CD4-positive, alpha-beta T cell treated with Interleukin-15 for 1 hour (primary cell): ENCODE results near the gene GMFB.
"Not testable (repeated sequence)": the region's sequence is repeated elsewhere in the genome, so short reads cannot be mapped to it uniquely, and the experiment has no call there.

Source experiments
- DNase-seq: peaks from one replicate; pipeline ENCODE4 v3.0.0-alpha.2; 2020

Gene GMFB

GRCh38 chr14:54490445-54491175 is 1.8 kb upstream of the GMFB start:
- no peak for DNase-seq

- DNase-seq, result no peak
Measured at GRCh38 chr14:54489731-54490444, 1.1 kb upstream of the GMFB start.

GRCh38 chr14:54489318-54489683 is 521 bp upstream of the GMFB start:
- DNase-seq, result no peak

- DNase-seq, result no peak
Measured at GRCh38 chr14:54488318-54488645, 498 bp downstream of the GMFB start.

- no peak for DNase-seq
Measured at GRCh38 chr14:54487771-54488170, 1.0 kb downstream of the GMFB start.

GRCh38 chr14:54486685-54487084 is 2.1 kb downstream of the GMFB start:
- DNase-seq, result no peak

GRCh38 chr14:54483846-54484245 is 4.9 kb downstream of the GMFB start:
- no peak for DNase-seq

- DNase-seq, result no peak
Measured at GRCh38 chr14:54483073-54483745, 5.6 kb downstream of the GMFB start.

- DNase-seq, result no peak
Measured at GRCh38 chr14:54481695-54482094, 7.1 kb downstream of the GMFB start.

- DNase-seq, result no peak
Measured at GRCh38 chr14:54480830-54481562, 7.8 kb downstream of the GMFB start.

- DNase-seq, result no peak
Measured at GRCh38 chr14:54478636-54479215, 10.1 kb downstream of the GMFB start.

GRCh38 chr14:54475911-54476310 is 12.9 kb downstream of the GMFB start:
- DNase-seq, result no peak

GRCh38 chr14:54475187-54475899 is 13.4 kb downstream of the GMFB start:
- no peak for DNase-seq

GRCh38 chr14:54474232-54474793 is 14.5 kb downstream of the GMFB start:
- no peak for DNase-seq

- no peak for DNase-seq
Measured at GRCh38 chr14:54472315-54472714, 16.5 kb downstream of the GMFB start.

GRCh38 chr14:54471641-54472040 is 17.1 kb downstream of the GMFB start:
- DNase-seq, result no peak

GRCh38 chr14:54470701-54471100 is 18.1 kb downstream of the GMFB start:
- no peak for DNase-seq

GRCh38 chr14:54467280-54467679 is 21.5 kb downstream of the GMFB start:
- DNase-seq, result no peak

- DNase-seq, result no peak
Measured at GRCh38 chr14:54465654-54466053, 23.1 kb downstream of the GMFB start.

GRCh38 chr14:54462048-54462447 is 26.7 kb downstream of the GMFB start:
- DNase-seq, result no peak

GRCh38 chr14:54459106-54459505 is 29.7 kb downstream of the GMFB start:
- no peak for DNase-seq

GRCh38 chr14:54458536-54458935 is 30.2 kb downstream of the GMFB start:
- DNase-seq, result not testable (repeated sequence)
